GM06990 (cell line): ENCODE measurements around the gene LGR4.

Source experiments
- DNase-seq: peaks from one replicate; pipeline ENCODE4 v3.0.0-alpha.2; 2011; ENCODE audit not compliant: insufficient read length; ENCODE audit errors: extremely low read depth
- H3K27me3 ChIP-seq: replicated peaks from 2 replicates; pipeline ENCODE4 v1.6.0; 2011; ENCODE audit warnings: low read length; ENCODE audit not compliant: control insufficient read depth, insufficient read depth
- H3K36me3 ChIP-seq: 2 replicates; pipeline ENCODE4 v1.5.1; 2011; ENCODE audit warnings: low read length; ENCODE audit not compliant: control insufficient read depth, insufficient read depth
- H3K4me3 ChIP-seq: replicated peaks from 2 replicates; pipeline ENCODE4 v1.5.1; 2011; ENCODE audit warnings: low read depth, mild to moderate bottlenecking, control low read depth, low read length
- CTCF ChIP-seq: IDR thresholded peaks from 2 replicates; pipeline ENCODE4 v1.5.1; 2011; ENCODE audit warnings: low read length, control low read depth, mild to moderate bottlenecking, inconsistent platforms; ENCODE audit not compliant: insufficient read depth, poor library complexity, severe bottlenecking

Gene LGR4

GRCh38 chr11:27425814-27426213 lies 46.8 kb downstream of the LGR4 start:
- H3K36me3 ChIP-seq = no peaks in the 10 kb centered on the region
- TF ChIP-seq CTCF = no peak
- no peak for DNase-seq
- no peak overlapping the region for H3K4me3 ChIP-seq
- no peaks in the 10 kb centered on the region for H3K27me3 ChIP-seq

- DNase-seq = no peak
- H3K36me3 ChIP-seq = no peaks in the 10 kb centered on the region
- no peaks in the 10 kb centered on the region for H3K27me3 ChIP-seq
- TF ChIP-seq CTCF = no peak
- no peak overlapping the region for H3K4me3 ChIP-seq
Measured at GRCh38 chr11:27423125-27423524, 49.5 kb downstream of the LGR4 start.

- no peak for DNase-seq
- Histone ChIP-seq H3K4me3 (no peak overlapping the region), H3K27me3 (no peaks in the 10 kb centered on the region), H3K36me3 (no peaks in the 10 kb centered on the region)
- TF ChIP-seq CTCF = no peak
Measured at GRCh38 chr11:27421819-27422494, 50.6 kb downstream of the LGR4 start.

GRCh38 chr11:27420722-27421572 lies 51.6 kb downstream of the LGR4 start:
- no peak for DNase-seq
- Histone ChIP-seq H3K27me3 (no peaks in the 10 kb centered on the region), H3K4me3 (no peak overlapping the region), H3K36me3 (no peaks in the 10 kb centered on the region)
- TF ChIP-seq CTCF = no peak

GRCh38 chr11:27420217-27420616 lies 52.4 kb downstream of the LGR4 start:
- no peak for TF ChIP-seq CTCF
- no peaks in the 10 kb centered on the region for H3K36me3 ChIP-seq
- H3K27me3 ChIP-seq = no peaks in the 10 kb centered on the region
- no peak overlapping the region for H3K4me3 ChIP-seq
- no peak for DNase-seq
